Measurements from ENCODE around the gene MEGF10. TPM values are rescaled to one million over a fixed set of nuclear protein-coding genes. Genes with fewer than 3 reads are reported as not detected.

The MEGF10 gene
- total and polyA plus RNA-seq, 2 of the 8 experiments (the other 6 are each of a cell fraction or from before 2014, with no cell fraction given): 38.2 to 53.1 TPM

- TF ChIP-seq ZNF274 (IDR thresholded peaks at IDR 0.05; ENCODE audit: borderline replicate concordance, extremely low read depth, low read length): no peak
- TF ChIP-seq RXRA (IDR thresholded peaks at IDR 0.05; ENCODE audit: insufficient read depth, low read depth, low read length): no peak
- no peak for TF ChIP-seq SUZ12 (IDR thresholded peaks at IDR 0.05; ENCODE audit: low read length)
Measured at GRCh38 chr5:127423173-127423798, 132.7 kb downstream of the MEGF10 start (continued).

All from H1 (cell line).